Measurements from ENCODE around the gene BPTF. TPM values are rescaled to one million over a fixed set of nuclear protein-coding genes. Genes with fewer than 3 reads are reported as not detected.

Gene BPTF
- total RNA-seq, 2 donors from 2014 or later, result 53.3 to 77.3 TPM

GRCh38 chr17:67836205-67836987, 11.1 kb downstream of the BPTF start:
- TF ChIP-seq CTCF (IDR thresholded peaks at IDR 0.05), result no peak
- H3K36me3 ChIP-seq, result no peaks in the 10 kb centered on the region
- no peak for ATAC-seq (ENCODE audit: insufficient number of reproducible peaks, low FRiP score, low read depth)
- no peak for DNase-seq (ENCODE audit: low spot score)
- H3K9me3 ChIP-seq, result no peaks in the 10 kb centered on the region
- no peaks in the 10 kb centered on the region for H3K27me3 ChIP-seq (replicated peaks; ENCODE audit: insufficient read depth)
- no peak overlapping the region for H3K27ac ChIP-seq
- no peak overlapping the region for H3K4me3 ChIP-seq
- H3K4me1 ChIP-seq (ENCODE audit: control insufficient read depth in 1 of 2, low read depth in 2 of 2), result peaks cover 14 to 27% of the 10 kb centered on the region in 2 donors

GRCh38 chr17:67837965-67838364, 12.7 kb downstream of the BPTF start:
- Histone ChIP-seq H3K27ac (no peak overlapping the region), H3K9me3 (no peaks in the 10 kb centered on the region), H3K4me1 (ENCODE audit: control insufficient read depth in 1 of 2, low read depth in 2 of 2) (peaks cover 14 to 27% of the 10 kb centered on the region in 2 donors), H3K4me3 (no peak overlapping the region), H3K27me3 (replicated peaks; ENCODE audit: insufficient read depth) (no peaks in the 10 kb centered on the region), H3K36me3 (no peaks in the 10 kb centered on the region)
- no peak for DNase-seq (ENCODE audit: low spot score)
- TF ChIP-seq CTCF (IDR thresholded peaks at IDR 0.05), result no peak
- no peak for ATAC-seq (ENCODE audit: insufficient number of reproducible peaks, low FRiP score, low read depth)

- H3K4me1 ChIP-seq (ENCODE audit: control insufficient read depth in 1 of 2, low read depth in 2 of 2), result peaks cover 14 to 27% of the 10 kb centered on the region in 2 donors
- no peaks in the 10 kb centered on the region for H3K36me3 ChIP-seq
- H3K27me3 ChIP-seq (replicated peaks; ENCODE audit: insufficient read depth), result no peaks in the 10 kb centered on the region
- no peaks in the 10 kb centered on the region for H3K9me3 ChIP-seq
- no peak for TF ChIP-seq CTCF (IDR thresholded peaks at IDR 0.05)
- H3K4me3 ChIP-seq, result no peak overlapping the region
- ATAC-seq (ENCODE audit: insufficient number of reproducible peaks, low FRiP score, low read depth) (no peak), DNase-seq (ENCODE audit: low spot score) (no peak)
- no peak overlapping the region for H3K27ac ChIP-seq
Measured at GRCh38 chr17:67838538-67838937, 13.2 kb downstream of the BPTF start.

GRCh38 chr17:67841992-67842391, 16.7 kb downstream of the BPTF start:
- H3K27ac ChIP-seq, result no peak overlapping the region
- TF ChIP-seq CTCF (IDR thresholded peaks at IDR 0.05), result no peak
- H3K4me3 ChIP-seq, result no peak overlapping the region
- H3K4me1 ChIP-seq (ENCODE audit: control insufficient read depth in 1 of 2, low read depth in 2 of 2), result peaks cover 0 to 6% of the 10 kb centered on the region in 2 donors
- H3K9me3 ChIP-seq, result no peaks in the 10 kb centered on the region
- no peaks in the 10 kb centered on the region for H3K27me3 ChIP-seq (replicated peaks; ENCODE audit: insufficient read depth)
- ATAC-seq (ENCODE audit: insufficient number of reproducible peaks, low FRiP score, low read depth) (no peak), DNase-seq (ENCODE audit: low spot score) (no peak)
- H3K36me3 ChIP-seq, result no peaks in the 10 kb centered on the region

GRCh38 chr17:67842648-67843047, 17.3 kb downstream of the BPTF start:
- no peak overlapping the region for H3K27ac ChIP-seq
- DNase-seq (ENCODE audit: low spot score) (no peak), ATAC-seq (ENCODE audit: insufficient number of reproducible peaks, low FRiP score, low read depth) (no peak)
- H3K4me1 ChIP-seq (ENCODE audit: control insufficient read depth in 1 of 2, low read depth in 2 of 2), result no peaks in the 10 kb centered on the region
- no peak for TF ChIP-seq CTCF (IDR thresholded peaks at IDR 0.05)
- H3K4me3 ChIP-seq, result no peak overlapping the region
- H3K27me3 ChIP-seq (replicated peaks; ENCODE audit: insufficient read depth), result no peaks in the 10 kb centered on the region
- H3K36me3 ChIP-seq, result no peaks in the 10 kb centered on the region
- H3K9me3 ChIP-seq, result no peaks in the 10 kb centered on the region
